ACC112 (cell line): Measurements from ENCODE around the gene ZNF667.
A peak's percentile ranks its signal among the peaks of the same experiment; 100 is the strongest.

ENCODE experiments used
- H2AFZ ChIP-seq: fragments of 200-600 bp; sonication (generic); one replicate; pipeline ENCODE4 v1.6.0; 2017; ENCODE audit warnings: antibody characterized with exemption, low read length; ENCODE audit not compliant: unreplicated experiment
- H3K27ac ChIP-seq: fragments of 200-600 bp; sonication (generic); 2 replicates; pipeline ENCODE4 v1.5.1; 2014; ENCODE audit warnings: low read depth, mild to moderate bottlenecking, antibody characterized with exemption, low read length, moderate library complexity
- H3K27me3 ChIP-seq: fragments of 200-600 bp; sonication (generic); 2 replicates; pipeline ENCODE4 v1.6.1; 2014; ENCODE audit warnings: mild to moderate bottlenecking, antibody characterized with exemption, low read length, moderate library complexity, mixed read lengths; ENCODE audit not compliant: insufficient read depth
- H3K36me3 ChIP-seq: fragments of 200-600 bp; sonication (generic); 2 replicates; pipeline ENCODE4 v1.6.1; 2016; ENCODE audit warnings: mild to moderate bottlenecking, antibody characterized with exemption, low read length, moderate library complexity, mixed read lengths; ENCODE audit not compliant: insufficient read depth
- H3K4me1 ChIP-seq: fragments of 200-600 bp; sonication (generic); one replicate; pipeline ENCODE4 v1.6.1; 2016; ENCODE audit warnings: low read length, mixed read lengths; ENCODE audit not compliant: insufficient read depth, unreplicated experiment, control insufficient read depth
- H3K4me3 ChIP-seq: fragments of 200-600 bp; sonication (generic); 2 replicates; pipeline ENCODE4 v1.5.1; 2014; ENCODE audit warnings: mild to moderate bottlenecking, low read depth, low read length
- H3K79me2 ChIP-seq: fragments of 200-600 bp; sonication (generic); one replicate; pipeline ENCODE4 v1.6.0; 2016; ENCODE audit warnings: low read length; ENCODE audit not compliant: control insufficient read depth, unreplicated experiment, insufficient read depth

The ZNF667 gene

GRCh38 chr19:56476651-56477428 lies at the start of gene ZNF667:
Gene ZNF667, minus strand, starts transcription at chr19:56477345. Its CDS starts 14,975 bp downstream, at chr19:56462370.
- Histone ChIP-seq H3K27ac (peak within 1 kb of the TSS; percentile 78), H3K36me3 (peaks cover 15% of the 10 kb centered on the region), H3K4me3 (peak within 1 kb of the TSS; percentile 82), H3K4me1 (peaks cover 9% of the 10 kb centered on the region), H3K79me2 (peaks cover 53% of the 10 kb centered on the region), H2AFZ (peak within 1 kb of the TSS; percentile 56), H3K27me3 (no peaks in the 10 kb centered on the region)

DNA sequence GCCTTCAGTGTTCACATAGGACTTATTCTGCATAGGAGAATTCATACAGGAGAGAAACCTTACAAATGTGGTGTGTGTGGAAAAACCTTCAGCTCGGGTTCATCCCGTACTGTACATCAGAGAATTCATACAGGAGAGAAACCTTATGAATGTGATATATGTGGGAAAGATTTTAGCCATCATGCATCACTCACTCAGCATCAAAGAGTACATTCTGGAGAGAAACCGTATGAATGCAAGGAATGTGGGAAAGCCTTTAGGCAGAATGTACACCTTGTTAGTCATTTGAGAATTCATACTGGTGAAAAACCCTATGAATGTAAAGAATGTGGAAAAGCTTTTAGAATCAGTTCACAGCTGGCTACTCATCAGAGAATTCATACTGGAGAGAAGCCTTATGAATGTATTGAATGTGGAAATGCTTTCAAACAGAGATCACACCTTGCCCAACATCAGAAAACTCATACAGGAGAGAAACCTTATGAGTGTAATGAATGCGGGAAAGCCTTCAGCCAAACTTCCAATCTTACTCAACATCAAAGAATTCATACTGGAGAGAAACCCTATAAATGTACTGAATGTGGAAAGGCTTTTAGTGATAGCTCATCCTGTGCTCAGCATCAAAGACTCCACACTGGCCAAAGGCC lies 48.2 kb upstream of the ZNF667 start:
- Histone ChIP-seq H3K36me3 (peaks cover 7% of the 10 kb centered on the region; the same call in 1 of the 2 replicates), H3K27ac (no peak overlapping the region), H3K4me1 (no peaks in the 10 kb centered on the region)

GRCh38 chr19:56508290-56508778 lies 31.2 kb upstream of the ZNF667 start:
- Histone ChIP-seq H3K4me1 (no peaks in the 10 kb centered on the region), H2AFZ (peak overlapping the region; percentile 91), H3K36me3 (peaks cover 5% of the 10 kb centered on the region), H3K27ac (peak overlapping the region; percentile 93), H3K27me3 (no peaks in the 10 kb centered on the region), H3K79me2 (no peaks in the 10 kb centered on the region), H3K4me3 (peak overlapping the region; percentile 94)

More for the DNA sequence above, 48.2 kb upstream of the ZNF667 start:
- Histone ChIP-seq H3K27me3 (no peaks in the 10 kb centered on the region), H3K79me2 (no peaks in the 10 kb centered on the region), H2AFZ (no peak overlapping the region), H3K4me3 (no peak overlapping the region)

DNA sequence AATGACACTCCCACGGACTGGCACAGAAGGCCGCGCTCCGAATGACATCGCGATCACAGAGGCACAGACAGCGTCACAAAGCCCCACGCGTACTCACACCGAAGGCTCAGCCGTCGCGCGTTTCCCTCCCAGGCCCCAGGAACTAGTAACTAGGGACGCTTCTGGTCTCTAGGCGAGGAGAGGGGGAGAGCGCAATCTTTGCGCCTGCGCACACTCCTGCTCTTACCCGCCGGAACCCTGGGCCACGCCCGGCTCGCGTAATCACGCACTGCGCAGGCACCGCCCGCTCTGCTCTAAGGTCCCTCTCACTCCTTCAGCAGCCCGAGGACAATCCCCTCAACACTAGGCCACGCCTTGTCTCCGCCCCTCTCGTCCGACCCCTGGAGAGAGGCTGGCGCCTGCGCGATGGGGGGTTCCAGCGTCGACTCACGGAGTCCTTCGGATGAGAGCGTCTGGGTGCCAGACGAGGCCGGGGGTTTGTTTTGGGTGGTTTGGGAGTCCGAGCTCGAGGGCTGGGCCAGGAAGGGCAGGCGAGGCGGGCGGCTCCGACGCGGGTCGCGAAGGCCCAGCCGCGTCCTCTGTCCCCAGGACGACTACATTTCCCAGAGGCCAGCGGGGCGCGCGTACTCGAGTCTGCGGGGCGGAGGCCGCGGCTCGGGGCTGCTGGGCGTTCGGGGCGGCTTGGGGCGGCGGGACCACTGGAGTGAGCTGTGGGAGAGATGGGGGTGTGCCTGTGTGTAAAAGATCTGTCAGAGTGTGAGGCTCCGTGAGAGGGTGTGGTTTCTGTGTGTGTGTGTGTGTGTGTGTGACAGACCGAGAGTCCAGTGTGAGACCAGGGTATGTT lies 30.5 kb upstream of the ZNF667 start, which contains the start of gene ZNF471:
TSS of gene ZNF471 (plus strand) at position 410 of the 844 bp plus-strand sequence. CDS start 3,717 bp downstream, outside the sequence.
- H3K27me3 ChIP-seq = no peaks in the 10 kb centered on the region
- no peaks in the 10 kb centered on the region for H3K4me1 ChIP-seq
- no peaks in the 10 kb centered on the region; the same call in 1 of the 2 replicates for H3K36me3 ChIP-seq
- peak within 1 kb of the TSS; percentile 92 for H2AFZ ChIP-seq
- peak within 1 kb of the TSS; percentile 93 for H3K27ac ChIP-seq
- H3K79me2 ChIP-seq = no peaks in the 10 kb centered on the region
- peak within 1 kb of the TSS; percentile 94 for H3K4me3 ChIP-seq

DNA sequence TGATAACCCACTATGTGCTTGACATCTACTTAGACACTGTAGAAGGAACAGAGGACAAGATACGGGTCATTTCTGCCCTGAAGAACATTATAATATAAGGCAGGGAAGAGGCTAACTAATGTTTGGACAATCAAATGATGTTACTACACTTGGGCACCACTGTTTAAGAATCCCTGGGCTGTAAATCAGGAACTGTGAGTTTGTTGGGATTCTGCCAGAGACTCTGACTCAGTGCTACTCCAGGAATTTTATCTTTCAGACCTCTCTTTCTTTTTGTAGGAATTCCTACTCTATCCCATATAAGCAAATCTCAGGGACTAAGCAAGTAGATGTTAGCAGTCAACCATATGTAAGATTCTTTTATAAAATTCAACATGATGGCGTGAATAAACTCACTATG lies 27.4 kb upstream of the ZNF667 start:
- H3K4me3 ChIP-seq = no peak overlapping the region
- H3K27me3 ChIP-seq = no peaks in the 10 kb centered on the region
- no peaks in the 10 kb centered on the region for H3K79me2 ChIP-seq
- H3K36me3 ChIP-seq = no peaks in the 10 kb centered on the region
- H2AFZ ChIP-seq = no peak overlapping the region
- H3K4me1 ChIP-seq = no peaks in the 10 kb centered on the region
- H3K27ac ChIP-seq = no peak overlapping the region

DNA sequence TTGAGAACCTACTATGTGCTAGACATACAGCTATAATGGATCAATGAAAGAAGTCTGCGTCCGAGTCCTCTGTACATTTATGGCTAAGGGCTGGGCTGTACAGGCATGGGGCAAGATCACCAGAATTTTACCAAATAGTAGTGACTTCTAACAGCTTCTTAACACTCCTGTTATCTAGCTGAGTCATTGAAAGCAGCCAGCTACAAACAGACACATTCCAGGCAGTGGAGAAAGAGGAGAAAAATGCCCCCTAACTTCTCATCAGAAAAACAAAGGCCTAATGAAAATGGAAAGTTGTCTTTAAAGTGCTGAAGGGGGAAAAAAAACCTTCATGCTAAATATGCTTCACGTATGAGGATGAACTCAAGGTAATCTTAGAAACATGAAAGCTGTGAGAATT lies 14.3 kb upstream of the ZNF667 start:
- H3K4me1 ChIP-seq = no peaks in the 10 kb centered on the region
- no peak overlapping the region for H3K27ac ChIP-seq
- peaks cover 10% of the 10 kb centered on the region; the same call in 1 of the 2 replicates for H3K36me3 ChIP-seq
- H2AFZ ChIP-seq = no peak overlapping the region
- no peaks in the 10 kb centered on the region for H3K27me3 ChIP-seq
- H3K79me2 ChIP-seq = peaks cover 14% of the 10 kb centered on the region
- H3K4me3 ChIP-seq = no peak overlapping the region

DNA sequence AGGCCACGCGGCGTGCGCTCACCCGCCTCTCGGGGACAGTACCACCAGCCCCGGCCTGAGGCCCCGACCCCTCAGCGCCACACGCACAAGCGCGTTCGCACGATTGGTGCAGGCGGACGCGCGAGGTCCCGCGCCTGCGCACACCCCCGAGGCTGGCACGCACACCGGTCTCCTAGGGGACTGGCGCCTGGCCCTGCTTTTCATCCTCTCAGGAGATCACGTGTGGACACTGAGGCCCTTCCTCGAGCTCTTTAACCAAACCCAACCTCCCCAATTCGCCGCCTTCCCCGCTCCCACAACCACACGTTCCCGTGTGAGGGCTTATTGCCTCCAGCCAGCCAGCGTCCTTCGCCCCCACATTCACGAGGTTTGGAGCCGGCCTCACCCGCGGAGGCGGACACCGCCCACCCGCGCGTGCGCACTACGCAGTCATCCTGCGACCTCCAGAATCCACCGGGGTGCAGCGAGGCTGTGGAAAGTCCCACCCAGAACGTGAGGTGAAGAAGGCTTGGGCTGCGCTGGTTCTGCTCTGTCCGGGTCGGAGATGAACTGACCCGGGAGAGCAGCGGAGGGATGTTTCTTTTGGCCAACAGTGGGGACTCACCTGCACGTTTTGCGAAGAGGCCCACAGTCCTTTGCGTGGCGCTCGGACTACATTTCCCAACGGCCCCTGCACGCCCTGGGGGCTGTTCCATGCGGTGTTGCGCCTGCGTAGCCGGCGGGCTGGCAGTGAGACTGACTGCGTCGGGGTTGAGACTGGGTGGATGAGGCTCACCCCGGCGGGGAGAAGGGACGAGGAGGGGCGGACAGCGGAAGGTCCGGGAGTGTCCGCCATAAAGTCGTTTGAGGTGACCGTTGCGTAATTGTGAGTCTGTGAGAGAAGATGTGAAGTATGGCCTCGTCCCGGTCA lies 539 bp upstream of the ZNF667 start:
- H2AFZ ChIP-seq = peak overlapping the region; percentile 56
- H3K4me3 ChIP-seq = peak overlapping the region; percentile 82
- peak overlapping the region; percentile 78 for H3K27ac ChIP-seq
- no peaks in the 10 kb centered on the region for H3K27me3 ChIP-seq
- H3K4me1 ChIP-seq = peaks cover 9% of the 10 kb centered on the region
- peaks cover 8% of the 10 kb centered on the region; the same call in 1 of the 2 replicates for H3K36me3 ChIP-seq
- H3K79me2 ChIP-seq = peaks cover 60% of the 10 kb centered on the region

DNA sequence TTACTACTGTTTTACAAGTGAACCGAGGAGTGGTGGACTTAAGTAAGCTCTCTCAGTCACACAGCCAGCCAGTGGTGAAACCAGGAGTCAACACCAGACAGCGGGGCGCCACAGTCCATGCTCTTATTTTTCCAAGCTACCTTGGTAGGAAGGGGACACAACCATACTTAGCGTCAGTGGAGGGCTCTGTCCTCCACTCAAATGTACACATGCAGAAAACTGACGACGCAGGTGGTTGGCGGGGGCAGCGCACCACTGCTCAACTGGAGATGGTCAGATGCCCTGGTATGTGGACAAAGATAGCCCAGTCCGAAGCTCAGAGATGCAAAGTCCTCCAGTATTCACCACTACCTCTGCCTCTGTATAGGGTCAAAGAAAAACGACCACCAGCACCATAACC lies 1.1 kb downstream of the ZNF667 start:
- Histone ChIP-seq H3K79me2 (peaks cover 46% of the 10 kb centered on the region), H3K4me3 (peak overlapping the region; percentile 82), H3K27ac (peak overlapping the region; percentile 14; the same call in 1 of the 2 replicates), H2AFZ (no peak overlapping the region), H3K4me1 (peaks cover 9% of the 10 kb centered on the region), H3K27me3 (no peaks in the 10 kb centered on the region), H3K36me3 (peaks cover 18% of the 10 kb centered on the region)

DNA sequence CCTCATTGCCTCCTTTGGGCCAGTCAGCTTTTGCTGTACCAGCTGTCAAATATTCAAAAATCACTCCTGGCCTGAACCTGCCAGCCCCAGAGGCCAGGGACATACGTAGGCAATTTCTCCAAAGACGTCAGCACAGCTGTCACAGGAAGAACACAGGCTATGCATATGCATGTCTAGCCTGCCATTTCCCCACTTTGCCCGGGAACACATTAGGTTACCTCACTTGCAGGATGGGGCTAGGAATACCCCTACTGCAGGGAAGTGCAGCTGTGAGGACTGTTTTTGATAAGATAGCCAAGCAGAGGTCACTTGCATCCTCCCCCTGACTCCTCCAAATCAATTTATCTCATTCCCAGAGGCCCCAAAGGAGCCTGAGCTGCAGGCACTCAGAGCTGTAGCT lies 2.8 kb downstream of the ZNF667 start:
- Histone ChIP-seq H3K4me3 (no peak overlapping the region), H2AFZ (no peak overlapping the region), H3K79me2 (peaks cover 31% of the 10 kb centered on the region), H3K27ac (no peak overlapping the region), H3K27me3 (no peaks in the 10 kb centered on the region), H3K36me3 (peaks cover 21% of the 10 kb centered on the region), H3K4me1 (peaks cover 5% of the 10 kb centered on the region)
